ENCODE data around the gene PVRIG. TPM values are rescaled to one million over a fixed set of nuclear protein-coding genes. Genes with fewer than 3 reads are reported as not detected.
"Not testable (repeated sequence)": the region's sequence is repeated elsewhere in the genome, so short reads cannot be mapped to it uniquely, and the experiment has no call there.

The PVRIG gene
- total RNA-seq, 4 donors from 2014 or later, result 3.7 to 8.3 (median 5.1) TPM

GRCh38 chr7:100209493-100209892 lies 10.3 kb upstream of the PVRIG start:
- H3K27me3 ChIP-seq, result no peaks in the 10 kb centered on the region
- peaks cover 0 to 9% (median 5%) of the 10 kb centered on the region in 4 donors for H3K4me1 ChIP-seq
- peak overlapping the region in 1 of 4 donors; percentile 35 for H3K27ac ChIP-seq
- H3K9me3 ChIP-seq, result no peaks in the 10 kb centered on the region
- no peak overlapping the region for H3K4me3 ChIP-seq
- no peak for TF ChIP-seq POLR2A (IDR thresholded peaks at IDR 0.05)
- TF ChIP-seq, protein P1, sequence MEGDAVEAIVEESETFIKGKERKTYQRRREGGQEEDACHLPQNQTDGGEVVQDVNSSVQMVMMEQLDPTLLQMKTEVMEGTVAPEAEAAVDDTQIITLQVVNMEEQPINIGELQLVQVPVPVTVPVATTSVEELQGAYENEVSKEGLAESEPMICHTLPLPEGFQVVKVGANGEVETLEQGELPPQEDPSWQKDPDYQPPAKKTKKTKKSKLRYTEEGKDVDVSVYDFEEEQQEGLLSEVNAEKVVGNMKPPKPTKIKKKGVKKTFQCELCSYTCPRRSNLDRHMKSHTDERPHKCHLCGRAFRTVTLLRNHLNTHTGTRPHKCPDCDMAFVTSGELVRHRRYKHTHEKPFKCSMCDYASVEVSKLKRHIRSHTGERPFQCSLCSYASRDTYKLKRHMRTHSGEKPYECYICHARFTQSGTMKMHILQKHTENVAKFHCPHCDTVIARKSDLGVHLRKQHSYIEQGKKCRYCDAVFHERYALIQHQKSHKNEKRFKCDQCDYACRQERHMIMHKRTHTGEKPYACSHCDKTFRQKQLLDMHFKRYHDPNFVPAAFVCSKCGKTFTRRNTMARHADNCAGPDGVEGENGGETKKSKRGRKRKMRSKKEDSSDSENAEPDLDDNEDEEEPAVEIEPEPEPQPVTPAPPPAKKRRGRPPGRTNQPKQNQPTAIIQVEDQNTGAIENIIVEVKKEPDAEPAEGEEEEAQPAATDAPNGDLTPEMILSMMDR (IDR thresholded peaks at IDR 0.05), result no peak
- no peak for DNase-seq
- H3K36me3 ChIP-seq, result no peaks in the 10 kb centered on the region

DNA sequence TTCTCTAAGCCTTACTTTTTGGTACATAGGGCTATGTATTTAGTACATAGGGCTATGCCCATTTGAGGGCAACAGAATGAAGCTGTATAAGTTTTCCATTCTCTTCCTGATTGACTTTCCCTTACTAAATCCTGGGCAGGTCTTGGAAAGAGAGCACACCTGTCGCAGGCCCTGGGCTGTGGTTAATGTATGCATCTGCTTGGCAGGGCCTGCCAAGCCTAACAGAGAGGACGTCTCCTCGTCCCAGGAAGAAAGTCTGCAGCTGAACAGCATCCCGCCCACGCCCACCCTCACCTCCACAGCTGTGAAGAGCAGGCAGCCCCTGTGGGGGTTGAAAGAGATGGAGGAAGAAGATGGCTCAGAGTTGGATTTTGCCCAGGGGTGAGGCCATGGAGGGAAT lies 8.9 kb upstream of the PVRIG start:
- H3K9me3 ChIP-seq, result no peaks in the 10 kb centered on the region
- TF ChIP-seq, protein P1 (IDR thresholded peaks at IDR 0.05), result no peak
- H3K36me3 ChIP-seq, result no peaks in the 10 kb centered on the region
- H3K27me3 ChIP-seq, result no peaks in the 10 kb centered on the region
- peak in 1 of 3 donors; percentile 47 for DNase-seq
- H3K4me1 ChIP-seq, result peaks cover 0 to 9% (median 5%) of the 10 kb centered on the region in 4 donors
- H3K4me3 ChIP-seq, result no peak overlapping the region
- H3K27ac ChIP-seq, result peak overlapping the region in 1 of 4 donors; percentile 62

GRCh38 chr7:100211342-100211780 lies 8.4 kb upstream of the PVRIG start:
- H3K27ac ChIP-seq, result peak overlapping the region in 1 of 4 donors; percentile 62
- DNase-seq, result peak in 2 of 3 donors; percentile 69 to 70

DNA sequence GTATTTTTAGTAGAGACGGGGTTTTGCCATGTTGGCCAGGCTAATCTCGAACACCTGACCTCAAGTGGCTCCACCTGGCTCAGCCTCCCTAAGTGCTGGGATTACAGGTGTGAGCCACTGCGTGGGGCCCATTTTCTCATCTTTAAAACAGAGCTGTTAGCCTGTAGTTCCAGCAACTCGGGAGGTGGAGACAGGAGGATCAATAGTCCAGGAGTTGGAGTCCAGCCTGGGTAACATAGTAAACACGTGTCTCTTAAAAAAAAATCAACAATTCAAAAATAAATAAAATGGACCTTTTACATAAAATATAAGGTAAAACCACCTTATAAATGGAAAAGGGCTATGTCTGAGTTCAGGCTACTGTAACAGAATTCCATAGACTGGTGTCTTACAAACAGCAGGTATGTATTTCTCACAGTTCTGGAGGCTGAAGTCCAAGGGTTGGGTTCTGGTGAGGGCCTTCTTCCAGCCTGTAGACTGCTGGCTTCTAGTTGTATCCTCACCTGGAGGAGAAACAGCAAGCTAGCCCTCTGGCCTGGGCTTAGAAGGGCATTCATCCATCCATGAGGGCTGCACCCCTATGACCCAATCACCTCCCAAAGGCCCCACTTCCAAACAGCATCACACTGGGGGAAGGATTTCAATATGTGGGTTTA lies 7.0 kb upstream of the PVRIG start:
- H3K4me1 ChIP-seq, result peaks cover 0 to 9% (median 5%) of the 10 kb centered on the region in 4 donors
- H3K9me3 ChIP-seq, result no peaks in the 10 kb centered on the region
- H3K4me3 ChIP-seq, result no peak overlapping the region
- no peaks in the 10 kb centered on the region for H3K36me3 ChIP-seq
- TF ChIP-seq POLR2A (IDR thresholded peaks at IDR 0.05), result no peak
- TF ChIP-seq, protein P1 (IDR thresholded peaks at IDR 0.05), result no peak
- H3K27ac ChIP-seq, result peak overlapping the region in 1 of 4 donors; percentile 13
- H3K27me3 ChIP-seq, result no peaks in the 10 kb centered on the region
- peak in 1 of 3 donors; percentile 47 for DNase-seq

More at GRCh38 chr7:100211342-100211780, 8.4 kb upstream of the PVRIG start:
- H3K36me3 ChIP-seq, result no peaks in the 10 kb centered on the region
- H3K4me3 ChIP-seq, result no peak overlapping the region
- peaks cover 0 to 9% (median 5%) of the 10 kb centered on the region in 4 donors for H3K4me1 ChIP-seq
- H3K27me3 ChIP-seq, result no peaks in the 10 kb centered on the region
- H3K9me3 ChIP-seq, result no peaks in the 10 kb centered on the region
- no peak for TF ChIP-seq POLR2A (IDR thresholded peaks at IDR 0.05)
- TF ChIP-seq, protein P1 (IDR thresholded peaks at IDR 0.05), result no peak

DNA sequence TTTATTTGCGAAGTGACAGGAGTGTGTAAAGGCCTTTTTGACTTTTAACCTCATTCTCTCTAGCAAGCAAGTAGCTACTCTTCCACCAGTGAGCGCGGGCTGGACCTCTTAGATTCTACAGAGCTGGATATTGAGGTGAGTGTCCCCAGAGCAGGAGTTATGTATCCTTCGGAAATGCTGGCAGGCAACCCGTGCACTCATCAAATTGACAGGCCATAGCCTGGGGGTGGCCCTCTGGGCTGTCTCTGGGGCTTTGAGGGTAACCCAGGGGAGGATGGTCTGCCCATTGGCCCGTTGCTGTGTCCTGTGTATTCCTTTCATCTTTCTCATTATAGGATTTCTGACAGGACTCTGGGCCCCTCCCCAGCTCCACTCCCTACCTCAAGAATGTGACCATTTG lies 6.1 kb upstream of the PVRIG start:
- Histone ChIP-seq H3K36me3 (no peaks in the 10 kb centered on the region), H3K4me3 (no peak overlapping the region), H3K27me3 (no peaks in the 10 kb centered on the region), H3K9me3 (no peaks in the 10 kb centered on the region), H3K4me1 (peaks cover 0 to 9% (median 5%) of the 10 kb centered on the region in 4 donors), H3K27ac (peak overlapping the region in 1 of 4 donors; percentile 13)
- DNase-seq, result no peak
- TF ChIP-seq, protein P1 (IDR thresholded peaks at IDR 0.05), result no peak
- no peak for TF ChIP-seq POLR2A (IDR thresholded peaks at IDR 0.05)

GRCh38 chr7:100214356-100214755 lies 5.4 kb upstream of the PVRIG start:
- not testable (repeated sequence) for H3K4me3 ChIP-seq, H3K9me3 ChIP-seq, H3K27me3 ChIP-seq, H3K36me3 ChIP-seq, H3K4me1 ChIP-seq
- peak overlapping the region in 1 of 4 donors; percentile 31 for H3K27ac ChIP-seq
- DNase-seq, result peak in 2 of 3 donors; percentile 49 to 68

Data from Peyer's patch (tissue), 4 donors.